ENCODE measurements around the gene GPC5.

- TF ChIP-seq, protein P1, sequence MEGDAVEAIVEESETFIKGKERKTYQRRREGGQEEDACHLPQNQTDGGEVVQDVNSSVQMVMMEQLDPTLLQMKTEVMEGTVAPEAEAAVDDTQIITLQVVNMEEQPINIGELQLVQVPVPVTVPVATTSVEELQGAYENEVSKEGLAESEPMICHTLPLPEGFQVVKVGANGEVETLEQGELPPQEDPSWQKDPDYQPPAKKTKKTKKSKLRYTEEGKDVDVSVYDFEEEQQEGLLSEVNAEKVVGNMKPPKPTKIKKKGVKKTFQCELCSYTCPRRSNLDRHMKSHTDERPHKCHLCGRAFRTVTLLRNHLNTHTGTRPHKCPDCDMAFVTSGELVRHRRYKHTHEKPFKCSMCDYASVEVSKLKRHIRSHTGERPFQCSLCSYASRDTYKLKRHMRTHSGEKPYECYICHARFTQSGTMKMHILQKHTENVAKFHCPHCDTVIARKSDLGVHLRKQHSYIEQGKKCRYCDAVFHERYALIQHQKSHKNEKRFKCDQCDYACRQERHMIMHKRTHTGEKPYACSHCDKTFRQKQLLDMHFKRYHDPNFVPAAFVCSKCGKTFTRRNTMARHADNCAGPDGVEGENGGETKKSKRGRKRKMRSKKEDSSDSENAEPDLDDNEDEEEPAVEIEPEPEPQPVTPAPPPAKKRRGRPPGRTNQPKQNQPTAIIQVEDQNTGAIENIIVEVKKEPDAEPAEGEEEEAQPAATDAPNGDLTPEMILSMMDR (IDR thresholded peaks at IDR 0.05; ENCODE audit: low read length) = no peak
- no peak for TF ChIP-seq EZH2 (IDR thresholded peaks at IDR 0.05; ENCODE audit: borderline replicate concordance, low read length)
Measured at GRCh38 chr13:92179223-92179622, 780.8 kb downstream of the GPC5 start.

All from OCI-LY1 (cell line).